HepG2 (cell line): Measurements from ENCODE around the gene BTBD19. TPM values are rescaled to one million over a fixed set of nuclear protein-coding genes. Genes with fewer than 3 reads are reported as not detected.

ENCODE experiments used
- ATAC-seq: fragments of 200-7000 bp; cut with Tn5 transposase; 3 replicates; pipeline ENCODE4 v1.9.1; 2020; ENCODE audit warnings: mild to moderate bottlenecking, moderate library complexity
- BruUV-seq: library from RNA; stranded (reverse); fragments of 400-500 nt; replicated peaks from 2 replicates; lab custom pipeline; 2021; lab: Mats Ljungman, UMichigan
- CTCF ChIA-PET: fragments of 300-600 bp; formaldehyde crosslinking; extraction: SDS; loops from one replicate; lab custom pipeline; 2021; ENCODE audit warnings: low total read pairs, inconsistent platforms, low intra/inter-chr PET ratio; lab: Yijun Ruan, JAX
- POLR2A ChIA-PET: fragments of 350-600 bp; sonication (Branson Sonifier 250); formaldehyde crosslinking; loops from one replicate; lab custom pipeline; 2020; ENCODE audit warnings: antibody characterized with exemption, inconsistent platforms; lab: Yijun Ruan, JAX
- DNase-seq: peaks from one replicate; pipeline ENCODE4 v3.0.0-alpha.2; 2015; ENCODE audit warnings: low spot score
- FAIRE-seq: peaks from 3 replicates; lab custom pipeline; 2011; peaks lifted over from hg19 to GRCh38; lab: Jason Lieb, UNC
- H2AFZ ChIP-seq: one replicate; pipeline ENCODE4 v1.6.1; 2011; ENCODE audit warnings: low read length, inconsistent platforms
- H3K27ac ChIP-seq: fragments of 300-600 bp; 3 replicates; pipeline ENCODE4 v1.8.0; 2011; ENCODE audit warnings: mixed run types, mild to moderate bottlenecking, mixed read lengths, low read length, inconsistent platforms; ENCODE audit not compliant: insufficient read depth; ENCODE audit errors: extremely low read length
- H3K27me3 ChIP-seq, 2 experiments: fragments of 200-600 bp in 1 of 2; 2 replicates in 1 of 2; 3 replicates in 1 of 2; pipeline versions ENCODE4 v1.6.0 to v1.8.0; 2011; ENCODE audit warnings: low read length in 2 of 2, mild to moderate bottlenecking in 2 of 2, moderate library complexity in 2 of 2, inconsistent platforms in 1 of 2; ENCODE audit not compliant: insufficient read depth in 2 of 2, control insufficient read depth in 1 of 2
- H3K36me3 ChIP-seq, 2 experiments: fragments of 200-600 bp in 1 of 2; replicated peaks in 1 of 2; 2 replicates in 1 of 2; 3 replicates in 1 of 2; pipeline versions ENCODE4 v1.5.1 to v1.8.0; 2011; ENCODE audit warnings: low read length in 2 of 2, inconsistent platforms in 1 of 2; ENCODE audit not compliant: insufficient read depth in 2 of 2, control insufficient read depth in 1 of 2
- H3K4me1 ChIP-seq: 2 replicates; pipeline ENCODE4 v1.5.1; 2012; ENCODE audit warnings: low read length, inconsistent platforms; ENCODE audit not compliant: insufficient read depth
- H3K4me2 ChIP-seq: 2 replicates; pipeline ENCODE4 v1.6.0; 2011; ENCODE audit warnings: low read depth, low read length, inconsistent platforms
- H3K4me3 ChIP-seq, 3 experiments: fragments of 200-600 bp in 1 of 3; sonication (generic), shearing (Covaris generic) in 1 of 3; replicated peaks in 1 of 3; 2 replicates each; pipeline ENCODE4 v1.5.1; 2011 to 2016; ENCODE audit warnings: low read length in 3 of 3, inconsistent platforms in 2 of 3, low read depth in 2 of 3, mild to moderate bottlenecking in 2 of 3, control low read depth in 1 of 3, mixed read lengths in 1 of 3; ENCODE audit not compliant: insufficient read depth in 1 of 3
- H3K79me2 ChIP-seq: one replicate; pipeline ENCODE4 v1.6.1; 2011; ENCODE audit warnings: low read length, inconsistent platforms; ENCODE audit not compliant: insufficient read depth
- H3K9ac ChIP-seq: 2 replicates; pipeline ENCODE4 v1.6.0; 2011; ENCODE audit warnings: mild to moderate bottlenecking, low read depth, low read length, inconsistent platforms; ENCODE audit not compliant: insufficient read depth
- H3K9me3 ChIP-seq: 2 replicates; pipeline ENCODE4 v1.5.1; 2012; ENCODE audit warnings: mild to moderate bottlenecking, low read length
- H4K20me1 ChIP-seq: 2 replicates; pipeline ENCODE4 v1.6.0; 2011; ENCODE audit warnings: inconsistent platforms, mild to moderate bottlenecking, low read length, moderate library complexity; ENCODE audit not compliant: insufficient read depth
- DRAP1 ChIP-seq: IDR thresholded peaks from 2 replicates; pipeline ENCODE4 v1.6.1; 2016; ENCODE audit warnings: missing genetic modification reagents, missing compliant biosample characterization
- E2F1 ChIP-seq: sonication (generic); formaldehyde crosslinking; IDR thresholded peaks from 2 replicates; pipeline ENCODE4 v1.5.0; 2020; ENCODE audit warnings: missing genetic modification reagents
- MLXIP ChIP-seq: sonication (generic); formaldehyde crosslinking; IDR thresholded peaks from 2 replicates; pipeline ENCODE4 v1.9.0; 2021; ENCODE audit warnings: missing genetic modification reagents, borderline replicate concordance
- PLRG1 ChIP-seq: fragments of 450-650 bp; conservative IDR thresholded peaks from 2 replicates; pipeline ENCODE4 v1.6.1; 2016
- YY1 ChIP-seq: IDR thresholded peaks from 2 replicates; pipeline ENCODE4 v1.6.1; 2011; ENCODE audit warnings: low read length, low read depth, moderate library complexity, mild to moderate bottlenecking; ENCODE audit not compliant: insufficient read depth, insufficient replicate concordance
- ZBTB25 ChIP-seq: IDR thresholded peaks from 2 replicates; pipeline ENCODE4 v1.6.1; 2018; ENCODE audit warnings: missing genetic modification reagents
- ZNF414 ChIP-seq: sonication (generic); formaldehyde crosslinking; IDR thresholded peaks from 2 replicates; pipeline ENCODE4 v1.5.0; 2020; ENCODE audit warnings: missing genetic modification reagents
- ZNF468 ChIP-seq: sonication (generic); formaldehyde crosslinking; IDR thresholded peaks from 2 replicates; pipeline ENCODE4 v1.8.0; 2022; ENCODE audit warnings: mild to moderate bottlenecking, moderate library complexity, missing genetic modification reagents
- ZNF484 ChIP-seq: sonication (generic); formaldehyde crosslinking; IDR thresholded peaks from 2 replicates; pipeline ENCODE4 v1.5.1; 2020; ENCODE audit warnings: mild to moderate bottlenecking, low read depth, missing genetic modification reagents, borderline replicate concordance
- WGBS: methylation state at CpG from one replicate; pipeline ENCODE4 v1.1.6; 2017; ENCODE audit warnings: low lambda C conversion rate; 5-methylcytosine and 5-hydroxymethylcytosine counted together
- in situ Hi-C: cut with HindIII; loops from 2 replicates; pipeline ENCODE4 v1.10.0; 2017; ENCODE audit warnings: low pct_unique_long_range_greater_than_20kb; ENCODE audit not compliant: extremely low pct_ligation_motif_present
- intact Hi-C: fragments of 100-400 bp; cut with micrococcal nuclease; formaldehyde crosslinking; loops from one replicate; pipeline ENCODE4 v1.10.0; 2022; ENCODE audit not compliant: unreplicated experiment
- polyA plus RNA-seq, 8 experiments: library from polyadenylated mRNA; depleted of rRNA in 3 of 8; stranded (reverse) in 7 of 8; unstranded in 1 of 8; fragments of >200 nt; fragmentation: Illumina TruSeq in 4 of 8; extraction: Trizol in 4 of 8; gene quantifications; 2 replicates each; pipeline versions ENCODE4 v1.2.1 to v1.2.3, GENCODE V29; 2011 to 2016; ENCODE audit warnings: low read depth in 4 of 8, missing spikeins in 1 of 8, mixed read lengths in 1 of 8; ENCODE audit not compliant: insufficient read depth in 1 of 8
- total RNA-seq, 5 experiments: library from RNA; depleted of rRNA; stranded (reverse); fragments of >200 nt; fragmentation: Illumina TruSeq; extraction: Trizol; gene quantifications; 2 replicates each; pipeline ENCODE4 v1.2.3, GENCODE V29; 2016; ENCODE audit warnings: low read depth in 1 of 5
- TF ChIP-seq, protein P1 (sequence below): sonication (generic); formaldehyde crosslinking; IDR thresholded peaks from 2 replicates; pipeline ENCODE4 v1.5.0; 2020; ENCODE audit warnings: missing genetic modification reagents, mild to moderate bottlenecking, borderline replicate concordance
- TF ChIP-seq, protein P2 (sequence below): sonication (generic); formaldehyde crosslinking; IDR thresholded peaks from 2 replicates; pipeline ENCODE4 v1.4.0; 2020; ENCODE audit warnings: missing genetic modification reagents

BTBD19 gene
- total and polyA plus RNA-seq, 2 of the 13 experiments (the other 11 are each of a cell fraction or from before 2014, with no cell fraction given), result 2.7 to 6.7 TPM

DNA sequence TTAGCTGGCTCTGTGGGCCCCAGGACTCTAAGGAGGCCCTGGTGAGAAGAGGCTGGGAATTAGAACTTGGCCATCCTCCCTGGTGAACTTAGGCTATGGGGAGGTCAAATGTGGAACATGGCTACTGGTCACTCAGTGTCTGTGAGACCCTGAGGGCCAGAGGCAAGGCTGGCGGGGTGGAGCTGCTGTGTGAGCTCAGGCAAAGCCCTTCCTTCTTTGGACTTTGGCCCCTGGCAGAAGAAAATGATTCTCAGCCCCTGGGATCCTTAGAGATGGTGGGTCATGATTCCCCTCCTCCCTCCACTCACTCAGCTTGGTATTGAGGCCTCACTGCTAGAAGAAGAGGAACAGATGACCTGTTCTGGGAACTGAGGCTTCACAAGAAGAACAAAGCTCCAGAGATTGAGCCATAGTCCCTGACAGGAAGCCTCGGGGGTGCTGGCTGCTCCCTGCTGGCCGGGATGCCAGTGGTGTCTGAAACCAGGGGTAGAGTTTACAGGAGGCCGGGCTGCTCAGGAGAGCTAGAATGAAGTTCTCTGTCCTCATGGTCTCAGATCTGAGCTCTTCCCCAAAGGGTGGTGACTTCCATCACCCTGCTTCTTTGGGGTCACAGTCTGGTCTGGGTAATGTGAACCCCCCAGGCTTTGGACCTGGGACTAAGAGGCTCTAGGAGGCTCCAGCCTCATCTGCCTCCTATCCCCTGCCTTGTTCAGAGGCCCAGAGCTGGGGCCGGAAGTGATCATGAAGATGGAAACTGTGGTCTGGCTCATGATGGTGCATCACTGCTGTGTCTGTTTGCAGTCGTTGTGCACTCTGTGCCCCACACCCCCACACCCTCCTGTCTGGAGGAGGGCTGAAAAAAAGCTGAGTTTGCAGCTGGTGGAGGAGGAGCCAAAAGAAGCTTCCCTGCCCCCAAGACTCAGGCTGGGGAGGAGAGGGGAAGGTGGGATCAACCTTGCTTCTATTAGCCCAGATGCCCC, 905 bp downstream of the BTBD19 start:
- Histone ChIP-seq H3K4me1 (peaks cover 72% of the 10 kb centered on the region), H3K9me3 (no peaks in the 10 kb centered on the region), H3K27ac (peak overlapping the region; percentile 100), H4K20me1 (no peaks in the 10 kb centered on the region), H2AFZ (no peak overlapping the region), H3K4me3 (peak overlapping the region; percentile 70 to 87 (median 78)), H3K36me3 (peaks cover 0 to 16% of the 10 kb centered on the region in 2 experiments; a peak in 2 of 5 replicates), H3K79me2 (peaks cover 11% of the 10 kb centered on the region), H3K4me2 (peak overlapping the region; percentile 98), H3K27me3 (no peaks in the 10 kb centered on the region), H3K9ac (peak overlapping the region; percentile 99)
- in situ Hi-C loops, result no loop called here
- ChIA-PET POLR2A (interaction anchor here (0.9 to 12.9 kb wide), 23 partner anchors 10 to 682 kb away, joined by 3 to 570 read pairs (median 11); partner anchors contain the start of genes BEST4, EIF2B3, HECTD3 and MUTYH), CTCF (no interaction called here)
- peak; percentile 80 for FAIRE-seq
- 3% methylated on average over 4 of the region's 6 CpGs for WGBS
- peak; percentile 18 for ATAC-seq
- BruUV-seq, result TSS peak; percentile 47
- DNase-seq, result peak; percentile 66
- intact Hi-C loops, result loop anchor here (2.0 kb wide), 2 partner anchors 16 to 18 kb away; no protein-coding TSS in a partner anchor
- TF ChIP-seq E2F1, result no peak
- no peak for TF ChIP-seq ZNF468 (CRISPR knock-in tag)
- TF ChIP-seq ZBTB25 (CRISPR knock-in tag), result no peak
- no peak for TF ChIP-seq MLXIP (CRISPR knock-in tag)
- TF ChIP-seq ZNF414 (CRISPR knock-in tag), result 0 out of 2 replicates have a peak, but pooled peaks have one; percentile 46
- no peak for TF ChIP-seq ZNF484 (CRISPR knock-in tag)
- TF ChIP-seq, protein P1, sequence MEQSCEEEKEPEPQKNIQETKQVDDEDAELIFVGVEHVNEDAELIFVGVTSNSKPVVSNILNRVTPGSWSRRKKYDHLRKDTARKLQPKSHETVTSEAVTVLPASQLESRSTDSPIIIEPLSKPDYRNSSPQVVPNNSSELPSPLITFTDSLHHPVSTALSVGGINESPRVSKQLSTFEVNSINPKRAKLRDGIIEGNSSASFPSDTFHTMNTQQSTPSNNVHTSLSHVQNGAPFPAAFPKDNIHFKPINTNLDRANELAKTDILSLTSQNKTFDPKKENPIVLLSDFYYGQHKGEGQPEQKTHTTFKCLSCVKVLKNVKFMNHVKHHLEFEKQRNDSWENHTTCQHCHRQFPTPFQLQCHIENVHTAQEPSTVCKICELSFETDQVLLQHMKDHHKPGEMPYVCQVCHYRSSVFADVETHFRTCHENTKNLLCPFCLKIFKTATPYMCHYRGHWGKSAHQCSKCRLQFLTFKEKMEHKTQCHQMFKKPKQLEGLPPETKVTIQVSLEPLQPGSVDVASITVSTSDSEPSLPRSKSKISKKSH (CRISPR knock-in tag), result no peak
- TF ChIP-seq YY1, result peak; percentile 11
- TF ChIP-seq, protein P2, sequence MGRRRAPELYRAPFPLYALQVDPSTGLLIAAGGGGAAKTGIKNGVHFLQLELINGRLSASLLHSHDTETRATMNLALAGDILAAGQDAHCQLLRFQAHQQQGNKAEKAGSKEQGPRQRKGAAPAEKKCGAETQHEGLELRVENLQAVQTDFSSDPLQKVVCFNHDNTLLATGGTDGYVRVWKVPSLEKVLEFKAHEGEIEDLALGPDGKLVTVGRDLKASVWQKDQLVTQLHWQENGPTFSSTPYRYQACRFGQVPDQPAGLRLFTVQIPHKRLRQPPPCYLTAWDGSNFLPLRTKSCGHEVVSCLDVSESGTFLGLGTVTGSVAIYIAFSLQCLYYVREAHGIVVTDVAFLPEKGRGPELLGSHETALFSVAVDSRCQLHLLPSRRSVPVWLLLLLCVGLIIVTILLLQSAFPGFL, result no peak
- no peak for TF ChIP-seq PLRG1
- TF ChIP-seq DRAP1, result no peak
